ENCODE data around the gene ACTRT3.

The ACTRT3 gene

GRCh38 chr3:169769287-169770181, at the start of gene ACTRT3:
TSS of gene ACTRT3 (minus strand) at chr3:169769561. CDS start at chr3:169769520, 41 bp downstream.
- DNase-seq (ENCODE audit: low read depth in 2 of 2): peak in 1 of 2 donors; percentile 39

- DNase-seq (ENCODE audit: low read depth in 2 of 2): no peak
Observed at GRCh38 chr3:169818316-169818715, 49.0 kb upstream of the ACTRT3 start.

- DNase-seq (ENCODE audit: low read depth in 2 of 2): no peak
Observed at GRCh38 chr3:169815590-169816150, 46.3 kb upstream of the ACTRT3 start.

- DNase-seq (ENCODE audit: low read depth in 2 of 2): peak; percentile 54 to 69
Observed at GRCh38 chr3:169813757-169814517, 44.6 kb upstream of the ACTRT3 start.

- no peak for DNase-seq (ENCODE audit: low read depth in 2 of 2)
Observed at GRCh38 chr3:169813278-169813677, 43.9 kb upstream of the ACTRT3 start.

GRCh38 chr3:169812332-169813235, 43.2 kb upstream of the ACTRT3 start, which contains the start of the genes LRRC34 and LRRIQ4:
TSS of gene LRRC34 (minus strand) at chr3:169812904. CDS start at chr3:169812548, 356 bp downstream.
TSS of gene LRRIQ4 (plus strand) at chr3:169812870. CDS start at chr3:169821922, 9,052 bp downstream.
- peak; percentile 36 to 54 for DNase-seq (ENCODE audit: low read depth in 2 of 2)

- DNase-seq (ENCODE audit: low read depth in 2 of 2): no peak
Observed at GRCh38 chr3:169811631-169812331, 42.4 kb upstream of the ACTRT3 start.

- no peak for DNase-seq (ENCODE audit: low read depth in 2 of 2)
Observed at GRCh38 chr3:169809230-169809795, 40.0 kb upstream of the ACTRT3 start.

GRCh38 chr3:169804681-169805080, 35.3 kb upstream of the ACTRT3 start:
- DNase-seq (ENCODE audit: low read depth in 2 of 2): no peak

- no peak for DNase-seq (ENCODE audit: low read depth in 2 of 2)
Observed at GRCh38 chr3:169792359-169792758, 23.0 kb upstream of the ACTRT3 start.

- DNase-seq (ENCODE audit: low read depth in 2 of 2): no peak
Observed at GRCh38 chr3:169790687-169791429, 21.5 kb upstream of the ACTRT3 start.

- DNase-seq (ENCODE audit: low read depth in 2 of 2): no peak
Observed at GRCh38 chr3:169790219-169790618, 20.9 kb upstream of the ACTRT3 start.

GRCh38 chr3:169787791-169788190, 18.4 kb upstream of the ACTRT3 start:
- no peak for DNase-seq (ENCODE audit: low read depth in 2 of 2)

- DNase-seq (ENCODE audit: low read depth in 2 of 2): no peak
Observed at GRCh38 chr3:169787120-169787519, 17.8 kb upstream of the ACTRT3 start.

- DNase-seq (ENCODE audit: low read depth in 2 of 2): no peak
Observed at GRCh38 chr3:169781209-169781855, 12.0 kb upstream of the ACTRT3 start.

- no peak for DNase-seq (ENCODE audit: low read depth in 2 of 2)
Observed at GRCh38 chr3:169780742-169781141, 11.4 kb upstream of the ACTRT3 start.

- no peak for DNase-seq (ENCODE audit: low read depth in 2 of 2)
Observed at GRCh38 chr3:169777822-169778221, 8.5 kb upstream of the ACTRT3 start.

- DNase-seq (ENCODE audit: low read depth in 2 of 2): no peak
Observed at GRCh38 chr3:169774186-169774585, 4.8 kb upstream of the ACTRT3 start.
